Uterine smooth muscle cell (primary cell): ENCODE data around the gene PCDHA10. TPM values are rescaled to one million over a fixed set of nuclear protein-coding genes. Genes with fewer than 3 reads are reported as not detected.

Experiments used
- total RNA-seq: library from RNA; depleted of rRNA; stranded (reverse); fragments of >200 nt; gene quantifications from 2 replicates; pipeline ENCODE4 v1.2.3, GENCODE V29; 2014

PCDHA10 gene
- total RNA-seq, 1 donor from 2014 or later: 0.37 TPM

Other genes with a start within 250 kb of the PCDHA10 start
- 0.11 and 0.25 TPM in 2 replicates for gene CD14, start 222.7 kb upstream of the PCDHA10 start, total RNA-seq
- gene TMCO6, start 216.4 kb upstream of the PCDHA10 start, total RNA-seq: 9.8 and 12.1 TPM in 2 replicates
- gene NDUFA2, start 208.3 kb upstream of the PCDHA10 start, total RNA-seq: 22.8 and 31.7 TPM in 2 replicates
- gene IK, start 208.1 kb upstream of the PCDHA10 start, total RNA-seq: 101 and 140 TPM in 2 replicates
- gene WDR55, start 191.0 kb upstream of the PCDHA10 start, total RNA-seq: 29.4 and 37.5 TPM in 2 replicates
- 0.12 and 0.33 TPM in 2 replicates for gene DND1, start 182.3 kb upstream of the PCDHA10 start, total RNA-seq
- gene HARS1, start 164.5 kb upstream of the PCDHA10 start, total RNA-seq: 70.7 and 107 TPM in 2 replicates
- 38.0 and 38.8 TPM in 2 replicates for gene HARS2, start 164.4 kb upstream of the PCDHA10 start, total RNA-seq
- 60.6 and 61.1 TPM in 2 replicates for gene ZMAT2, start 155.4 kb upstream of the PCDHA10 start, total RNA-seq
- under 0.01 TPM in 2 replicates for gene PCDHA1, start 69.8 kb upstream of the PCDHA10 start, total RNA-seq
- under 0.01 and 0.11 TPM in 2 replicates for gene PCDHA2, start 61.0 kb upstream of the PCDHA10 start, total RNA-seq
- gene PCDHA3, start 54.8 kb upstream of the PCDHA10 start, total RNA-seq: under 0.01 and 0.25 TPM in 2 replicates
- gene PCDHA4, start 48.8 kb upstream of the PCDHA10 start, total RNA-seq: 0.11 and 0.62 TPM in 2 replicates
- 0.11 and 0.12 TPM in 2 replicates for gene PCDHA5, start 34.3 kb upstream of the PCDHA10 start, total RNA-seq
- 0.77 and 1.4 TPM in 2 replicates for gene PCDHA6, start 27.9 kb upstream of the PCDHA10 start, total RNA-seq
- 0.22 and 0.87 TPM in 2 replicates for gene PCDHA7, start 21.6 kb upstream of the PCDHA10 start, total RNA-seq
- gene PCDHA8, start 14.7 kb upstream of the PCDHA10 start, total RNA-seq: 0.11 and 0.12 TPM in 2 replicates
- 0.11 and 0.12 TPM in 2 replicates for gene PCDHA9, start 7.5 kb upstream of the PCDHA10 start, total RNA-seq
- gene PCDHA11, start 13.1 kb downstream of the PCDHA10 start, total RNA-seq: 0.22 and 0.50 TPM in 2 replicates
- gene PCDHA12, start 19.4 kb downstream of the PCDHA10 start, total RNA-seq: 0.11 and 0.12 TPM in 2 replicates
- gene PCDHA13, start 26.2 kb downstream of the PCDHA10 start, total RNA-seq: under 0.01 and 0.25 TPM in 2 replicates
- 0.11 and 0.25 TPM in 2 replicates for gene PCDHAC1, start 70.4 kb downstream of the PCDHA10 start, total RNA-seq
- gene PCDHAC2, start 110.6 kb downstream of the PCDHA10 start, total RNA-seq: 0.55 and 1.9 TPM in 2 replicates
- gene PCDHB1, start 195.5 kb downstream of the PCDHA10 start, total RNA-seq: not detected in 2 replicates
- 0.55 and 2.0 TPM in 2 replicates for gene PCDHB2, start 238.7 kb downstream of the PCDHA10 start, total RNA-seq
- 0.75 and 0.77 TPM in 2 replicates for gene PCDHB3, start 244.6 kb downstream of the PCDHA10 start, total RNA-seq